Activated naive CD4-positive, alpha-beta T cell treated with anti-CD3 and anti-CD28 coated beads for 36 hours (primary cell): ENCODE data around the gene CAND1. TPM values are rescaled to one million over a fixed set of nuclear protein-coding genes. Genes with fewer than 3 reads are reported as not detected.

Experiments
- CTCF ChIA-PET: fragments of 350-600 bp; sonication (Branson Sonifier 250); formaldehyde crosslinking; loops from one replicate; lab custom pipeline; 2021; ENCODE audit warnings: antibody characterized with exemption; lab: Charles Lee
- DNase-seq: peaks from one replicate; pipeline ENCODE4 v3.0.0-alpha.2; 2020
- H3K27ac Mint-ChIP-seq: one replicate; pipeline ENCODE4 v1.8.0; 2021; ENCODE audit warnings: mild to moderate bottlenecking, mixed read lengths
- H3K27me3 Mint-ChIP-seq: one replicate; pipeline ENCODE4 v1.8.0; 2021; ENCODE audit warnings: low read depth, mixed read lengths
- H3K36me3 Mint-ChIP-seq: one replicate; pipeline ENCODE4 v1.8.0; 2021; ENCODE audit warnings: low read depth, mixed read lengths
- H3K4me1 Mint-ChIP-seq: one replicate; pipeline ENCODE4 v1.8.0; 2021; ENCODE audit warnings: low read depth, mixed read lengths
- H3K4me3 Mint-ChIP-seq: one replicate; pipeline ENCODE4 v1.8.0; 2021; ENCODE audit warnings: mild to moderate bottlenecking, moderate library complexity, mixed read lengths
- H3K9me3 Mint-ChIP-seq: one replicate; pipeline ENCODE4 v1.8.0; 2021; ENCODE audit warnings: mixed read lengths
- intact Hi-C: fragments of 100-400 bp; cut with micrococcal nuclease; formaldehyde crosslinking; loops from one replicate; pipeline ENCODE4 v1.15.1; 2023
- total RNA-seq, 2 experiments: library from RNA; stranded (reverse); gene quantifications; one replicate each; pipeline ENCODE4 v1.2.3, GENCODE V29; 2021

The CAND1 gene
- total RNA-seq = 100 to 1,000 TPM; 221 to 224 TPM

DNA sequence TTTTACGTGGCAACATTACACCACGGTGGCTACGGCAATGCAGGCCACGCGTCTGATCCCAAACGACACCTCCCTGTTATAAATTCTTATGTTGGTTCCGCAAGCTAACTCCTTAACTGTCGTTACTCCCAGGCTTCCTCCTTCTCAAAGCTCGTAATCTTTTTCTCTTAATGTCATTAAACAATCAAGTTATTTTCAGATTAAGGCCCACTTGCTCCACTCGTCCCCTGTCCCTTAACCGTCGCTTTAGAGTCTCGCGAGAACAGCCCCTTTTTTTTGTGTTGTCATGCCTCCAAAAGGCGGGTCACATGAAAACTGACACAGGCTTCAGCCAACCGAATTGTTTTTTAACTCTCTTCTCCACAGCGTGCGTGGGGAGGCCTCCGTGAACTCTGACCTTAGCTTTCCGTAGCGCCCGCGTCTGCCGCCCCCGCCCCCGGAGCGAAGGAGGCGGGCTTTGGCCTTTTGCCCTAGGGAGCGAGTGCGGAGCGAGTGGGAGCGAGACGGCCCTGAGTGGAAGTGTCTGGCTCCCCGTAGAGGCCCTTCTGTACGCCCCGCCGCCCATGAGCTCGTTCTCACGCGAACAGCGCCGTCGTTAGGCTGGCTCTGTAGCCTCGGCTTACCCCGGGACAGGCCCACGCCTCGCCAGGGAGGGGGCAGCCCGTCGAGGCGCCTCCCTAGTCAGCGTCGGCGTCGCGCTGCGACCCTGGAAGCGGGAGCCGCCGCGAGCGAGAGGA is at the start of gene CAND1:
TSS of gene CAND1 (plus strand) at position 463 of the 737 bp plus-strand sequence. CDS start 360 bp downstream, outside the sequence.
- H3K27me3 Mint-ChIP-seq = no peaks in the 10 kb centered on the region
- peak within 1 kb of the TSS; percentile 89 for H3K4me3 Mint-ChIP-seq
- intact Hi-C loops = loop anchor here (1.0 to 10.0 kb wide), 12 partner anchors 172 to 1666 kb away; partner anchors contain the start of genes CPM, DYRK2, HELB and LLPH
- DNase-seq = peak; percentile 97
- CTCF ChIA-PET = interaction anchor here (1.1 to 1.3 kb wide), 3 partner anchors 25 to 193 kb away, joined by 3 to 4 read pairs (median 4); no protein-coding TSS in a partner anchor
- H3K4me1 Mint-ChIP-seq = peaks cover 33% of the 10 kb centered on the region
- H3K9me3 Mint-ChIP-seq = peaks cover 1% of the 10 kb centered on the region
- peak within 1 kb of the TSS; percentile 100 for H3K27ac Mint-ChIP-seq
- peaks cover 12% of the 10 kb centered on the region for H3K36me3 Mint-ChIP-seq

GRCh38 chr12:67220065-67220464 is 49.1 kb upstream of the CAND1 start:
- Mint-ChIP-seq H3K27ac (no peak overlapping the region), H3K36me3 (no peaks in the 10 kb centered on the region), H3K4me3 (no peak overlapping the region), H3K9me3 (no peaks in the 10 kb centered on the region), H3K27me3 (no peaks in the 10 kb centered on the region), H3K4me1 (no peaks in the 10 kb centered on the region)
- DNase-seq = peak; percentile 13
- intact Hi-C loops = loop anchor here (1.0 to 2.0 kb wide), 2 partner anchors 195 to 315 kb away; no protein-coding TSS in a partner anchor
- CTCF ChIA-PET = interaction anchor here (1.1 kb wide), 1 partner anchor 17 kb away, joined by 3 read pairs; no protein-coding TSS in a partner anchor

DNA sequence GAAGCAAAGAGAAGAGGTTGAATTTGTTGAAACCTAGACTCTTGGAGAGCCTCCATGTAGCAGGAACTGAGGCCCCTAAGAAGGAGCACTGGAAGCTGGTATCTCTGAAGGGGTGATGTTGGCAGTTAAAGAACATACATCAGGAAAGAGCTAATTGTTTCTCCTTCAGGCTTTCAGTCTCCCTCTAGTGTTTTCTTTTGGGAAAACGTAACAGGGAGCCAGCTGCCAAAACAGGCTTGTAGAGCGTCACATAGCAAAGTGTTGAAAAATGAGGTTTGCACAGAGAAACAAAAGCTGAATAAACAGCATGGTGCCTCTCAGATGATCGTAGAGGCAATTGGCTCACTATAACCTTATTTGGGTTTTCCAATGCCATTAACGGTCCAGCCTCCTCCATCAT is 46.9 kb upstream of the CAND1 start:
- CTCF ChIA-PET = interaction anchor here (0.9 to 1.1 kb wide), 3 partner anchors 33 to 196 kb away, joined by 3 to 4 read pairs (median 4); no protein-coding TSS in a partner anchor

DNA sequence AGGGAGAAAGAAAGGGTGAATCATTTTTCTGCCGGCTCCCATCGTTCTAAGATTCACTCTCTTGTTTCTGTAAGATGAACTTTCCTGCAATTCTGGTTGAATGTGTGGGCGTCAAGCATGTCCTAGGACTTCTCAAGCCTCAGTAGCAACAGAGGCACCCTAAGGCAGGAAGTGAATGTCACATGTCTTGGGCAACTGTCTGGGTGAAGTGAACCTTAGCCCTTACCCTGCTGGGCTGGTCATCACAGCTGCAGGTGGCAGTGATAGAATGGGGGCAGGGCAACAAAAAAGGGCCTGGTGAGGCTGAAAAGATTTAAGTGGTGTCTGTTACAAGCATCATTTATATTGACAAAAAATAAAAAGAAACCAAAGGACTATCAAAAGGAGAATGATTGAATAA is 45.9 kb upstream of the CAND1 start:
- no peak for DNase-seq
- H3K4me1 Mint-ChIP-seq = no peaks in the 10 kb centered on the region
- H3K9me3 Mint-ChIP-seq = peaks cover 6% of the 10 kb centered on the region
- intact Hi-C loops = no loop called here
- CTCF ChIA-PET = no interaction called here
- H3K27me3 Mint-ChIP-seq = no peaks in the 10 kb centered on the region
- H3K36me3 Mint-ChIP-seq = no peaks in the 10 kb centered on the region
- no peak overlapping the region for H3K4me3 Mint-ChIP-seq
- no peak overlapping the region for H3K27ac Mint-ChIP-seq

More for the DNA sequence above, 46.9 kb upstream of the CAND1 start:
- Mint-ChIP-seq H3K36me3 (no peaks in the 10 kb centered on the region), H3K27ac (no peak overlapping the region), H3K9me3 (peaks cover under 1% of the 10 kb centered on the region), H3K27me3 (no peaks in the 10 kb centered on the region), H3K4me1 (no peaks in the 10 kb centered on the region), H3K4me3 (no peak overlapping the region)
- intact Hi-C loops = no loop called here
- DNase-seq = no peak

GRCh38 chr12:67237231-67237630 is 31.9 kb upstream of the CAND1 start:
- H3K36me3 Mint-ChIP-seq = no peaks in the 10 kb centered on the region
- peaks cover 5% of the 10 kb centered on the region for H3K9me3 Mint-ChIP-seq
- intact Hi-C loops = no loop called here
- H3K4me3 Mint-ChIP-seq = no peak overlapping the region
- H3K27me3 Mint-ChIP-seq = peaks cover 3% of the 10 kb centered on the region
- no peak for DNase-seq
- H3K27ac Mint-ChIP-seq = no peak overlapping the region
- no peaks in the 10 kb centered on the region for H3K4me1 Mint-ChIP-seq
- CTCF ChIA-PET = no interaction called here

- Mint-ChIP-seq H3K4me3 (no peak overlapping the region), H3K27me3 (no peaks in the 10 kb centered on the region), H3K4me1 (no peaks in the 10 kb centered on the region), H3K9me3 (peaks cover 5% of the 10 kb centered on the region), H3K27ac (no peak overlapping the region), H3K36me3 (no peaks in the 10 kb centered on the region)
- intact Hi-C loops = no loop called here
- no peak for DNase-seq
- CTCF ChIA-PET = interaction anchor here (1.1 kb wide), 1 partner anchor 213 kb away, joined by 3 read pairs; no protein-coding TSS in a partner anchor
Observed at GRCh38 chr12:67239061-67239460, 30.1 kb upstream of the CAND1 start.

DNA sequence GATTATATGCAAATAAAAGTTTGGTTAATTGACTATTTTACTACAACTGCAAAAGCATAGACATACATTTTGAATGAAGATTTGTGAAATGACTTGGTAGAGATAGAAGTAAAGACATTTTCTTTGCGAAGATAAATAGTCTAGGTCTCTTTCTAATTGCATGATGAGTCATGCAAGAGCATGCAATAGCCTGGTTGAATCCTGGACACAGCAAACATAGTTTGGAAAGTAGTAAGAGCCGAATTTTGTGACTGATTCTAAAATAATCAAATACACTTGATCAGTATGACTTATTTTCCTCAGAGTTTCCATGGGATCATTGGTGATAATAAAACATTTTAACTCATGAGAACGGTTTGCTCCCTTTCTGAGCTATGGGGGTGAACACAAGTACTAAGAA is 27.7 kb upstream of the CAND1 start:
- Mint-ChIP-seq H3K9me3 (no peaks in the 10 kb centered on the region), H3K36me3 (no peaks in the 10 kb centered on the region), H3K27ac (no peak overlapping the region), H3K27me3 (no peaks in the 10 kb centered on the region), H3K4me1 (no peaks in the 10 kb centered on the region), H3K4me3 (no peak overlapping the region)
- intact Hi-C loops = no loop called here
- DNase-seq = no peak
- CTCF ChIA-PET = no interaction called here

- no peaks in the 10 kb centered on the region for H3K36me3 Mint-ChIP-seq
- H3K27me3 Mint-ChIP-seq = no peaks in the 10 kb centered on the region
- no peak for DNase-seq
Observed at GRCh38 chr12:67243260-67243659, 25.9 kb upstream of the CAND1 start.

GRCh38 chr12:67245571-67245970 is 23.6 kb upstream of the CAND1 start:
- no peak for DNase-seq
- intact Hi-C loops = no loop called here
- H3K4me1 Mint-ChIP-seq = no peaks in the 10 kb centered on the region
- H3K36me3 Mint-ChIP-seq = no peaks in the 10 kb centered on the region
- H3K4me3 Mint-ChIP-seq = no peak overlapping the region
- CTCF ChIA-PET = interaction anchor here (0.7 kb wide), 1 partner anchor 111 kb away, joined by 3 read pairs; no protein-coding TSS in a partner anchor
- H3K27me3 Mint-ChIP-seq = no peaks in the 10 kb centered on the region
- H3K9me3 Mint-ChIP-seq = no peaks in the 10 kb centered on the region
- H3K27ac Mint-ChIP-seq = no peak overlapping the region

More at GRCh38 chr12:67243260-67243659, 25.9 kb upstream of the CAND1 start:
- H3K27ac Mint-ChIP-seq = no peak overlapping the region
- CTCF ChIA-PET = no interaction called here
- intact Hi-C loops = no loop called here
- H3K9me3 Mint-ChIP-seq = no peaks in the 10 kb centered on the region
- no peak overlapping the region for H3K4me3 Mint-ChIP-seq
- no peaks in the 10 kb centered on the region for H3K4me1 Mint-ChIP-seq

GRCh38 chr12:67251012-67251411 is 18.1 kb upstream of the CAND1 start:
- intact Hi-C loops = no loop called here
- Mint-ChIP-seq H3K36me3 (no peaks in the 10 kb centered on the region), H3K27me3 (no peaks in the 10 kb centered on the region), H3K4me3 (no peak overlapping the region), H3K4me1 (no peaks in the 10 kb centered on the region), H3K9me3 (no peaks in the 10 kb centered on the region), H3K27ac (no peak overlapping the region)
- CTCF ChIA-PET = no interaction called here
- no peak for DNase-seq

GRCh38 chr12:67254372-67255026 is 14.7 kb upstream of the CAND1 start:
- H3K4me3 Mint-ChIP-seq = no peak overlapping the region
- no peak for DNase-seq
- no peaks in the 10 kb centered on the region for H3K27me3 Mint-ChIP-seq
- H3K36me3 Mint-ChIP-seq = no peaks in the 10 kb centered on the region
- intact Hi-C loops = no loop called here
- no peaks in the 10 kb centered on the region for H3K9me3 Mint-ChIP-seq
- CTCF ChIA-PET = no interaction called here
- H3K27ac Mint-ChIP-seq = no peak overlapping the region
- no peaks in the 10 kb centered on the region for H3K4me1 Mint-ChIP-seq

- H3K4me3 Mint-ChIP-seq = no peak overlapping the region
- H3K4me1 Mint-ChIP-seq = no peaks in the 10 kb centered on the region
- intact Hi-C loops = no loop called here
Observed at GRCh38 chr12:67256649-67257048, 12.5 kb upstream of the CAND1 start.

More at GRCh38 chr12:67256649-67257048, 12.5 kb upstream of the CAND1 start:
- no peak for DNase-seq
- Mint-ChIP-seq H3K36me3 (no peaks in the 10 kb centered on the region), H3K27me3 (no peaks in the 10 kb centered on the region), H3K9me3 (no peaks in the 10 kb centered on the region), H3K27ac (no peak overlapping the region)
- CTCF ChIA-PET = no interaction called here
